ENCODE measurements around the gene PALM3. TPM values are rescaled to one million over a fixed set of nuclear protein-coding genes. Genes with fewer than 3 reads are reported as not detected.
A peak's percentile ranks its signal among the peaks of the same experiment; 100 is the strongest.

The PALM3 gene
- polyA plus RNA-seq, 3 donors: not detected

DNA sequence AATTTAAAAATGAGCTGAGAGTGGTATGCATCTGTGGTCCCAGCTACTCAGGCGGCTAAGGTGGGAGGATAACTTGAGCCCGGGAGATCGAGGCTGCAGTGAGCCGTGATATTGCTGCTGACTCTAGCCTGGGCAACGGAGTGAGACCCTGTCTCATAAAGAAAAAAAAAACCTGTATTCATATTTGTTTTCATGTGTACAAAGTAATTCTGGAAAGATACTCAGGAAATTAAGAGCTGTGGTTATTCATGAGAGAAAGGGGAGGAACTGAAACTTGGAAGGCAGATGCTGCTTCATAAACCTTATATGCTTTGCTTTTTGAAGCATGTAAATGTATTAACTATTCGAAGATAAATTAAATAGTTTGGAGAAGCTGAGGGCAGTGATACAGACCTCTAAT lies 42.8 kb downstream of the PALM3 start:
- Histone ChIP-seq H3K27ac (ENCODE audit: low read depth in 1 of 2, low read length in 2 of 2) (peak overlapping the region; percentile 14 to 37), H3K36me3 (replicated peaks in 1 of 2; ENCODE audit: control insufficient read depth in 1 of 2, insufficient read depth in 2 of 2, low read length in 2 of 2) (no peaks in the 10 kb centered on the region), H4K20me1 (ENCODE audit: insufficient read depth, low read length) (no peaks in the 10 kb centered on the region), H3K4me1 (ENCODE audit: control insufficient read depth in 1 of 2, insufficient read depth in 2 of 2, low read length in 2 of 2) (peaks cover 51 to 56% of the 10 kb centered on the region in 2 donors), H3K79me2 (ENCODE audit: insufficient read depth, low read length) (no peaks in the 10 kb centered on the region), H3K9me3 (replicated peaks in 1 of 2; ENCODE audit: control insufficient read depth in 1 of 2, insufficient read depth in 1 of 2, low read length in 2 of 2) (no peaks in the 10 kb centered on the region), H3K9ac (ENCODE audit: insufficient read depth, low read length, poor library complexity, severe bottlenecking) (no peak overlapping the region), H3K27me3 (ENCODE audit: control insufficient read depth in 2 of 2, insufficient read depth in 2 of 2, low read length in 2 of 2) (no peaks in the 10 kb centered on the region), H2AFZ (ENCODE audit: insufficient read depth, low read depth, low read length, poor library complexity, severe bottlenecking) (no peak overlapping the region), H3K4me3 (replicated peaks in 1 of 3; ENCODE audit: low read depth in 2 of 3, low read length in 3 of 3) (peak overlapping the region in 1 of 3 experiments; percentile 30), H3K4me2 (replicated peaks; ENCODE audit: extremely low read depth, low read length, poor library complexity, severe bottlenecking) (peak overlapping the region; percentile 44)
- H3K9me3 Mint-ChIP-seq: peaks cover 0 to 4% (median 0%) of the 10 kb centered on the region in 7 donors
- no peaks in the 10 kb centered on the region for H3K36me3 Mint-ChIP-seq
- DNase-seq: peak in 2 of 3 donors; percentile 43
- H3K4me3 Mint-ChIP-seq: peak overlapping the region in 1 of 2 donors; percentile 51
- no peak for TF ChIP-seq CTCF (IDR thresholded peaks at IDR 0.05)
- peak overlapping the region in 6 of 7 donors; percentile 40 to 82 (median 69) for H3K27ac Mint-ChIP-seq
- peaks cover 48% of the 10 kb centered on the region for H3K4me1 Mint-ChIP-seq
- peaks cover 0 to 2% (median 2%) of the 10 kb centered on the region in 3 donors for H3K27me3 Mint-ChIP-seq (ENCODE audit: low read depth in 3 of 3)
- intact Hi-C loops (cut with micrococcal nuclease): no loop called here
- no CpG with 5 or more reads among the region's 6 CpGs for WGBS (ENCODE audit: insufficient coverage)

DNA sequence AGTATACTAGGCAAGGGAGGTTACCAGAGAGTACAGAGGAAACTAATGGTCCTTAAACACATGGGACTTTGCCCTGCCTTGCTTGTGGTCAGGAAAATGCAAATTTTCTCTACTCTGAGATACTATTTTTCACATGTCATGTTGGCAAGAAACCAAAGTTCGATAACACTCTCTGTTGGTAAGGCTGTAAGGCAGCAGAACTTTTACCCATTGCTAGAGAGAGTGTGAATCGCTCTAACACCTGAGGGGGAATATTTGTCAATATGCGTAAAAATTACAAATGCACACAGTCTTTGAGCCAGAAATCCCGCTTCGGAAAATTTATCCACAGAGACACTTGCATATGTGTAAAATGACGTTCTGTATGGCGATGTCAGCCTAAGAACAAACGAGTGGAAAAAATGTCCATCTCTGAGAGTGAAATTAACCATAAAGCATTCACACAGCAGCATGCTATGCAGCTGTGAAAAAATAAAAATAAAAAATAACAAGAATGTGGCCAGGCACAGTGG lies 46.3 kb downstream of the PALM3 start:
- H2AFZ ChIP-seq (ENCODE audit: insufficient read depth, low read depth, low read length, poor library complexity, severe bottlenecking): no peak overlapping the region
- intact Hi-C loops (cut with micrococcal nuclease): no loop called here
- no peak overlapping the region for H3K9ac ChIP-seq (ENCODE audit: insufficient read depth, low read length, poor library complexity, severe bottlenecking)
- peaks cover 36 to 39% of the 10 kb centered on the region in 2 donors for H3K4me1 ChIP-seq (ENCODE audit: control insufficient read depth in 1 of 2, insufficient read depth in 2 of 2, low read length in 2 of 2)
- no peaks in the 10 kb centered on the region for H3K27me3 ChIP-seq (ENCODE audit: control insufficient read depth in 2 of 2, insufficient read depth in 2 of 2, low read length in 2 of 2)
- peaks cover 0 to 2% (median 0%) of the 10 kb centered on the region in 7 donors for H3K9me3 Mint-ChIP-seq
- H3K79me2 ChIP-seq (ENCODE audit: insufficient read depth, low read length): no peaks in the 10 kb centered on the region
- no peaks in the 10 kb centered on the region for H3K36me3 Mint-ChIP-seq
- H3K4me3 ChIP-seq (replicated peaks in 1 of 3; ENCODE audit: low read depth in 2 of 3, low read length in 3 of 3): no peak overlapping the region
- no peaks in the 10 kb centered on the region for H3K9me3 ChIP-seq (replicated peaks in 1 of 2; ENCODE audit: control insufficient read depth in 1 of 2, insufficient read depth in 1 of 2, low read length in 2 of 2)
- peaks cover 2 to 3% (median 2%) of the 10 kb centered on the region in 3 donors for H3K27me3 Mint-ChIP-seq (ENCODE audit: low read depth in 3 of 3)
- no peak overlapping the region for H3K27ac ChIP-seq (ENCODE audit: low read depth in 1 of 2, low read length in 2 of 2)
- H3K4me3 Mint-ChIP-seq: no peak overlapping the region
- TF ChIP-seq CTCF (IDR thresholded peaks at IDR 0.05): no peak
- peak overlapping the region in 1 of 7 donors; percentile 78 for H3K27ac Mint-ChIP-seq
- no peak overlapping the region for H3K4me2 ChIP-seq (replicated peaks; ENCODE audit: extremely low read depth, low read length, poor library complexity, severe bottlenecking)
- peaks cover 27% of the 10 kb centered on the region for H3K4me1 Mint-ChIP-seq
- 100% methylated on average over 3 of the region's 8 CpGs for WGBS (ENCODE audit: insufficient coverage)
- DNase-seq: no peak
- no peaks in the 10 kb centered on the region for H3K36me3 ChIP-seq (replicated peaks in 1 of 2; ENCODE audit: control insufficient read depth in 1 of 2, insufficient read depth in 2 of 2, low read length in 2 of 2)
- H4K20me1 ChIP-seq (ENCODE audit: insufficient read depth, low read length): no peaks in the 10 kb centered on the region

Data from CD14-positive monocyte (primary cell).